GM18873 (cell line): ENCODE measurements around the gene ANKRD11.
A peak's percentile ranks its signal among the peaks of the same experiment; 100 is the strongest.
"Not testable (repeated sequence)": the region's sequence is repeated elsewhere in the genome, so short reads cannot be mapped to it uniquely, and the experiment has no call there.

Experiments
- ATAC-seq: cut with Tn5 transposase; IDR thresholded peaks from one replicate; pipeline ENCODE4 v1.9.1; 2021; ENCODE audit warnings: mild to moderate bottlenecking, moderate library complexity, moderate number of reproducible peaks; ENCODE audit not compliant: unreplicated experiment, low FRiP score

The ANKRD11 gene

GRCh38 chr16:89335803-89336485 lies 154.4 kb downstream of the ANKRD11 start:
- ATAC-seq: no peak

GRCh38 chr16:89334988-89335802 lies 155.2 kb downstream of the ANKRD11 start:
- ATAC-seq: no peak

- ATAC-seq: no peak
Observed at GRCh38 chr16:89334461-89334860, 155.9 kb downstream of the ANKRD11 start.

- ATAC-seq: no peak
Observed at GRCh38 chr16:89334050-89334449, 156.3 kb downstream of the ANKRD11 start.

GRCh38 chr16:89333401-89334001 lies 156.9 kb downstream of the ANKRD11 start:
- ATAC-seq: not testable (repeated sequence)

- no peak for ATAC-seq
Observed at GRCh38 chr16:89332902-89333245, 157.5 kb downstream of the ANKRD11 start.

- no peak for ATAC-seq
Observed at GRCh38 chr16:89332243-89332901, 158.0 kb downstream of the ANKRD11 start.

- ATAC-seq: no peak
Observed at GRCh38 chr16:89331371-89332109, 158.8 kb downstream of the ANKRD11 start.

GRCh38 chr16:89330177-89330856 lies 160.0 kb downstream of the ANKRD11 start:
- ATAC-seq: no peak

GRCh38 chr16:89329830-89330176 lies 160.6 kb downstream of the ANKRD11 start:
- not testable (repeated sequence) for ATAC-seq

GRCh38 chr16:89328412-89329400 lies 161.7 kb downstream of the ANKRD11 start:
- not testable (repeated sequence) for ATAC-seq

- no peak for ATAC-seq
Observed at GRCh38 chr16:89326721-89327120, 163.6 kb downstream of the ANKRD11 start.

GRCh38 chr16:89325861-89326471 lies 164.4 kb downstream of the ANKRD11 start:
- no peak for ATAC-seq

GRCh38 chr16:89324056-89325010 lies 166.0 kb downstream of the ANKRD11 start:
- ATAC-seq: peak; percentile 57

GRCh38 chr16:89323120-89323960 lies 167.0 kb downstream of the ANKRD11 start:
- no peak for ATAC-seq
